ENCODE data around the gene SLC27A5. TPM values are rescaled to one million over a fixed set of nuclear protein-coding genes. Genes with fewer than 3 reads are reported as not detected.
"Not testable (repeated sequence)": the region's sequence is repeated elsewhere in the genome, so short reads cannot be mapped to it uniquely, and the experiment has no call there.

The SLC27A5 gene
- total and polyA plus RNA-seq, 11 donors: 1.8 to 9.1 (median 3.7) TPM

- 88 to 100% (median 92%) methylated on average over 5 to 6 of the region's 6 CpGs for WGBS, 4 donors
- Histone ChIP-seq H3K36me3 (peaks cover 0 to 31% (median 13%) of the 10 kb centered on the region in 9 donors), H3K27me3 (peaks cover 0 to 9% (median 0%) of the 10 kb centered on the region in 9 donors), H3K9me3 (peaks cover 0 to 5% (median 0%) of the 10 kb centered on the region in 12 donors), H3K4me3 (no peak overlapping the region), H3K27ac (no peak overlapping the region), H3K4me1 (peaks cover 0 to 10% (median 6%) of the 10 kb centered on the region in 12 donors)
- TF ChIP-seq CTCF (IDR thresholded peaks at IDR 0.05) (no peak), POLR2A (IDR thresholded peaks at IDR 0.05) (no peak)
- intact Hi-C loops (cut with DNase I): no loop called here
- DNase-seq: no peak
- ATAC-seq: no peak
These were observed 58.0 kb downstream of the SLC27A5 start for GRCh38 chr19:58453743-58454142.

GRCh38 chr19:58451358-58452101 is 60.3 kb downstream of the SLC27A5 start, which contains the start of gene ZNF324B:
ZNF324B (plus strand) TSS chr19:58451622; CDS start chr19:58453702, 2,080 bp downstream.
- DNase-seq: peak; percentile 95 to 98 (median 97)
- Histone ChIP-seq H3K9me3 (peaks cover 0 to 9% (median 0%) of the 10 kb centered on the region in 12 donors), H3K27ac (peak within 1 kb of the TSS in 10 of 12 donors; percentile 12 to 78 (median 62)), H3K27me3 (peaks cover 0 to 11% (median 0%) of the 10 kb centered on the region in 9 donors), H3K36me3 (peaks cover 0 to 22% (median 4%) of the 10 kb centered on the region in 9 donors), H3K4me3 (peak within 1 kb of the TSS; percentile 58 to 97 (median 85)), H3K4me1 (peaks cover 0 to 10% (median 6%) of the 10 kb centered on the region in 12 donors)
- ATAC-seq: peak; percentile 94 to 100 (median 98)
- TF ChIP-seq POLR2A (IDR thresholded peaks at IDR 0.05): peak in 1 of 2 donors; percentile 80
- no peak for TF ChIP-seq CTCF (IDR thresholded peaks at IDR 0.05)
- WGBS, 4 donors: 0 to 1% (median 0%) methylated on average over 24 to 79 of the region's 79 CpGs
- intact Hi-C loops (cut with DNase I): loop anchor here in 2 of 10 donors (1.0 kb wide), 1 partner anchor 11 kb away; the partner anchor contains the start of gene ZNF132 (in 2 of the 2)

- Histone ChIP-seq H3K36me3 (peaks cover 0 to 16% (median 3%) of the 10 kb centered on the region in 9 donors), H3K4me1 (peaks cover 0 to 10% (median 6%) of the 10 kb centered on the region in 12 donors), H3K9me3 (peaks cover 0 to 9% (median 0%) of the 10 kb centered on the region in 12 donors), H3K27ac (peak overlapping the region in 1 of 12 donors; percentile 65), H3K27me3 (peaks cover 0 to 11% (median 0%) of the 10 kb centered on the region in 9 donors), H3K4me3 (peak overlapping the region; percentile 58 to 97 (median 85))
- intact Hi-C loops (cut with DNase I): loop anchor here in 2 of 10 donors (1.0 kb wide), 1 partner anchor 11 kb away; the partner anchor contains the start of gene ZNF132 (in 2 of the 2)
- WGBS, 4 donors: 6 to 8% (median 8%) methylated on average over 11 of the region's 11 CpGs
- no peak for TF ChIP-seq POLR2A (IDR thresholded peaks at IDR 0.05)
- no peak for TF ChIP-seq CTCF (IDR thresholded peaks at IDR 0.05)
- ATAC-seq (no peak), DNase-seq (no peak)
These were observed 60.9 kb downstream of the SLC27A5 start for GRCh38 chr19:58450856-58451357.

- ATAC-seq; H3K27ac ChIP-seq; H3K4me1 ChIP-seq; H3K4me3 ChIP-seq; intact Hi-C loops (cut with DNase I); DNase-seq; H3K9me3 ChIP-seq: not testable (repeated sequence)
- H3K36me3 ChIP-seq: peaks cover 0 to 12% (median 3%) of the 10 kb centered on the region in 9 donors
- 45 to 73% (median 67%) methylated on average over 5 of the region's 5 CpGs for WGBS, 4 donors
- H3K27me3 ChIP-seq: peaks cover 0 to 11% (median 0%) of the 10 kb centered on the region in 9 donors
These were observed 61.8 kb downstream of the SLC27A5 start for GRCh38 chr19:58449980-58450379.

GRCh38 chr19:58448860-58449259 is 62.9 kb downstream of the SLC27A5 start:
- DNase-seq; H3K9me3 ChIP-seq; H3K27ac ChIP-seq; ATAC-seq; H3K4me1 ChIP-seq; H3K4me3 ChIP-seq; intact Hi-C loops (cut with DNase I); H3K36me3 ChIP-seq: not testable (repeated sequence)
- WGBS, 4 donors: 66 to 78% (median 69%) methylated on average over 3 of the region's 3 CpGs
- peaks cover 0 to 11% (median 0%) of the 10 kb centered on the region in 9 donors for H3K27me3 ChIP-seq

Data from heart left ventricle (tissue), 16 donors.